RWPE1 (cell line): ENCODE data around the gene RSPO3.

Experiments
- CTCF ChIA-PET: fragments of 350-600 bp; sonication (Branson Sonifier 250); formaldehyde crosslinking; extraction: SDS; loops from one replicate; lab custom pipeline; 2021; lab: Yijun Ruan, JAX
- POLR2A ChIA-PET: fragments of 400-600 bp; formaldehyde crosslinking; extraction: SDS; loops from one replicate; lab custom pipeline; 2020; ENCODE audit warnings: antibody characterized with exemption; ENCODE audit not compliant: low non-redundant PET; lab: Yijun Ruan, JAX
- DNase-seq: peaks from one replicate; pipeline ENCODE4 v3.0.0; 2012; ENCODE audit warnings: low spot score
- H3K27ac ChIP-seq: fragments of 450-650 bp; 2 replicates; pipeline ENCODE4 v1.5.1; 2017
- TF ChIP-seq, protein P1 (sequence below): fragments of 450-650 bp; conservative IDR thresholded peaks from 2 replicates; pipeline ENCODE4 v1.5.1; 2017; ENCODE audit warnings: low read depth, mild to moderate bottlenecking

The RSPO3 gene

DNA sequence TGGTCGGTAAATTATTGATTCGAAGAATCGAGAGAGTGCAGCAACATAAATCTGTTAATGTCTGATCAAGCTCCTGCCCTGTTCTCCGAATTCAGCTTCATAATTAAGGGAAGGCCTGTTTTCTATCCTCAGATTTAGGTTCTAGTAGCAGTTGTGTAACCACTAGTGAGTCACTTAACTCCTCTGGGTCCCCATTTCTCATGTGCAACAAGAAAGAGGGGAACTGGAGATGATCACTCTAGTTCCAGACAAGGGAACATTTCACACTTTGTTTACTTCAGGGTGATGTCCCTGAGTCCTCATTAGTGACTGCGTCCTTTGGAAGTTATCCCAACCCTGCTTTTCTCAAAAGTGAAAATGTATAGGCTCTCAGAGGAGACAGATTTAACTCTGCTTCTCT is 80.1 kb downstream of the RSPO3 start:
- CTCF ChIA-PET, result interaction anchor here (0.6 kb wide), 1 partner anchor 1119 kb away, joined by 3 read pairs; no protein-coding TSS in a partner anchor
- DNase-seq, result no peak
- H3K27ac ChIP-seq, result no peak overlapping the region
- POLR2A ChIA-PET, result no interaction called here
- TF ChIP-seq, protein P1, sequence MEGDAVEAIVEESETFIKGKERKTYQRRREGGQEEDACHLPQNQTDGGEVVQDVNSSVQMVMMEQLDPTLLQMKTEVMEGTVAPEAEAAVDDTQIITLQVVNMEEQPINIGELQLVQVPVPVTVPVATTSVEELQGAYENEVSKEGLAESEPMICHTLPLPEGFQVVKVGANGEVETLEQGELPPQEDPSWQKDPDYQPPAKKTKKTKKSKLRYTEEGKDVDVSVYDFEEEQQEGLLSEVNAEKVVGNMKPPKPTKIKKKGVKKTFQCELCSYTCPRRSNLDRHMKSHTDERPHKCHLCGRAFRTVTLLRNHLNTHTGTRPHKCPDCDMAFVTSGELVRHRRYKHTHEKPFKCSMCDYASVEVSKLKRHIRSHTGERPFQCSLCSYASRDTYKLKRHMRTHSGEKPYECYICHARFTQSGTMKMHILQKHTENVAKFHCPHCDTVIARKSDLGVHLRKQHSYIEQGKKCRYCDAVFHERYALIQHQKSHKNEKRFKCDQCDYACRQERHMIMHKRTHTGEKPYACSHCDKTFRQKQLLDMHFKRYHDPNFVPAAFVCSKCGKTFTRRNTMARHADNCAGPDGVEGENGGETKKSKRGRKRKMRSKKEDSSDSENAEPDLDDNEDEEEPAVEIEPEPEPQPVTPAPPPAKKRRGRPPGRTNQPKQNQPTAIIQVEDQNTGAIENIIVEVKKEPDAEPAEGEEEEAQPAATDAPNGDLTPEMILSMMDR, result no peak

DNA sequence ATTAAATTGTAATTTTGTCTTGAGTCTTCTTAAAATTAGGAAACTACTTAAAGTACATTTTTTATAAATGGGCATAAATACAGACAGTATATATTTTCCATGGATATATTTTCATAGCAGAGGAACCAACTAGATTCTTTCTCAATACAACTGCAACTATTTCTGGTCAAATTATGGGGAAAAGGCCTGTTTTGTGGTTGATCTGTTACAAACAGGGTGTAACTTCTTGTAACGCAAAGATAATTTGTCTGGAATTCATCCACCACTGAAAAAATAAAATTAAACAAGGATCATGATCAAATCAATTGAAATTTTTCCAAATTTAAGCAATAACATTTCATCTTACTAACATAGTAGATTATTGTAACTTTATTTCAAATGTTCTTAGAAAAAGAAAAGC is 81.0 kb downstream of the RSPO3 start:
- DNase-seq, result no peak
- ChIA-PET POLR2A (no interaction called here), CTCF (no interaction called here)
- H3K27ac ChIP-seq, result no peak overlapping the region
- TF ChIP-seq, protein P1, result no peak

DNA sequence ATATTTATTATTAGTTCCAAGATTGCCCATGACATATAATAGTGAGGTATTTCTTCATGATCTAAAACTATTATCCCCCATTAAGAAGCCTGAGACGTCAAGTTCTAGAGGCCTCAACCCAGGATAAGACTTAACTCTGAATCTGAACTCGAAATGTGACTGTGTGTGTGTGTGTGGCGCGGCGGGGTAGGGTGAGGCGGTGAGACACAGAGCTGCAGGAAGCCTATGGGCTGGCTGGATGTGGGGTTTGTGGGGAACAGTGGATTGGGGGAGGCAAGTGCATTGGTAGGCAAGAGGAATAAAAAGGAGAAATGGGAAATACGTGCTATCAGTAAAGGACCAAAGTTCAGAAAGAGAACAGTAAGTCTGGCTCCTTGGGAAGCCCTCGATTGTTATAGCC is 81.6 kb downstream of the RSPO3 start:
- ChIA-PET POLR2A (no interaction called here), CTCF (interaction anchor here (0.7 kb wide), 1 partner anchor 21 kb away, joined by 6 read pairs; no protein-coding TSS in a partner anchor)
- DNase-seq, result no peak
- no peak overlapping the region for H3K27ac ChIP-seq
- TF ChIP-seq, protein P1, result no peak

DNA sequence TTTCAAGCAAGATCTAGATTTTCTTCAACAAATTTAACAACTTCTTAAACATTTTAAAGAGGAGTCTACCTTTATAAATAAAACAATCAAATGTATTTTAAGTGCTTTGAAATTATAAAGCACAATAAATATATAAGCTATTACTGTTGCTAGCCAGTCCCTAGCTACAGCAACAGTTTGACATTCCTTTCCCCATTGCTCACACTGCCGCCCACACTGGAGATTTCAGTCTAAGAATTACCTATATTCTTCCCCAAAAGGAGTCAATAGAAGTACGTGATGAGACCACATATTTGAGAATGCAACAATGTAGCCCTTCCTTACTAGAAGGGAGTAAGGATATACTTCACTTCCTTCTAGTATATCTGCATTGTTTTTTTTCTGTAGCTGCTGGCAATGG is 82.8 kb downstream of the RSPO3 start:
- H3K27ac ChIP-seq, result no peak overlapping the region
- ChIA-PET CTCF (interaction anchor here (0.5 to 0.6 kb wide), 2 partner anchors 260 to 824 kb away, joined by 3 read pairs; no protein-coding TSS in a partner anchor), POLR2A (no interaction called here)
- DNase-seq, result peak; percentile 12
- TF ChIP-seq, protein P1, result no peak

DNA sequence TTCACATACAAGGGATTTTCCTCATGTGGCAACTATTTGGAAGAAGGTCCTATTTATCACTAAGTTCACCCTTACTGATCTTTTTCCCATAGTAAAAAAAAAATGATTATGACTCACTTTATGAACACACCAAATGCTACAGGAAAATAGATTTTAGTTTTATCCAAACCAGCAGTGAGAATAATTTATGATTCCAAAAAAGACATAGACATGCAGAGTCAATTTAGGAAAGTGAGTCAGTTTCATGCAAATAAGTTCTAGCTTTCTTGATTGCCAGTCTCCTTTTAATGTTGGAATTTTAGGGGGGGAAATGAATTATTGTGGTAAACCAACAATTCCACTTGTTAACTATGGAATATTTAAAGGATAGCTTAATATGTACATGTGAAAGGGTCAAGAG is 84.2 kb downstream of the RSPO3 start:
- ChIA-PET CTCF (interaction anchor here (0.7 kb wide), 1 partner anchor 25 kb away, joined by 3 read pairs; no protein-coding TSS in a partner anchor), POLR2A (no interaction called here)
- DNase-seq, result no peak
- no peak overlapping the region for H3K27ac ChIP-seq
- TF ChIP-seq, protein P1, result no peak

DNA sequence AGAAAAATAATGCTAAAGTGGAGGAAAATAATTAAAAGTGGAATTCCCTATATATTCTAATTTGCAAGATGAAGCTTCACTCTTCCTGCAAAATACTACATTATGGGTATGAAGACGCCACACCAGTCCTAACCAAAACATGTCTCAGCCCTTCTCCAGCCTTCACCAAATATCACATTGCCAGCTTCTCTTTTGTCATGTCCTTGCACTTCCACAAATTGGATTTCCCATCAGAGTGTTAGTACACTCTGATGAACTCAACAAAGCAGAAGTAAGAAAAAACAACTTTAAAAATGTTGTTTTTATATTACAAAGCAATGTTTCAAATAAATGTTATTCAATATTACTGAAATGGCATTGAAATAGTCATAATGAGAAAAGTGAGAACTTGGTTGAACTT is 85.8 kb downstream of the RSPO3 start:
- CTCF ChIA-PET, result interaction anchor here (0.7 kb wide), 1 partner anchor 22 kb away, joined by 4 read pairs; no protein-coding TSS in a partner anchor
- POLR2A ChIA-PET, result no interaction called here
- H3K27ac ChIP-seq, result no peak overlapping the region
- TF ChIP-seq, protein P1, result no peak
- no peak for DNase-seq
